K562 (cell line): ENCODE data around the gene NAP1L4. TPM values are rescaled to one million over a fixed set of nuclear protein-coding genes. Genes with fewer than 3 reads are reported as not detected.

Source experiments
- ATAC-seq: fragments of 200-7000 bp; cut with Tn5 transposase; 3 replicates; pipeline ENCODE4 v1.9.1; 2020; ENCODE audit warnings: moderate library complexity
- BruUV-seq: library from RNA; stranded (reverse); fragments of 400-500 nt; replicated peaks from 2 replicates; lab custom pipeline; 2021; lab: Mats Ljungman, UMichigan
- CTCF ChIA-PET: fragments of 300-600 bp; formaldehyde crosslinking; extraction: SDS; loops from one replicate; lab custom pipeline; 2021; ENCODE audit warnings: low intra/inter-chr PET ratio; lab: Yijun Ruan, JAX
- POLR2A ChIA-PET: fragments of 300-600, 350-650 bp; sonication (Branson Sonifier 250); formaldehyde crosslinking; extraction: SDS; loops from one replicate; lab custom pipeline; 2021; ENCODE audit warnings: antibody characterized with exemption, inconsistent platforms; lab: Yijun Ruan, JAX
- DNase-seq, 4 experiments: peaks; one replicate each; pipeline versions ENCODE4 v3.0.0 to v3.0.0-alpha.2; 2011 to 2018; ENCODE audit warnings: low spot score in 3 of 4, mixed read lengths in 3 of 4; ENCODE audit errors: extremely low read depth in 1 of 4
- FAIRE-seq: peaks from 2 replicates; lab custom pipeline; 2011; peaks lifted over from hg19 to GRCh38; lab: Jason Lieb, UNC
- H2AFZ ChIP-seq: 2 replicates; pipeline ENCODE4 v1.6.0; 2011; ENCODE audit warnings: low read depth, low read length, control low read depth, inconsistent platforms
- H3K27ac ChIP-seq: fragments of 200-600 bp; 3 replicates; pipeline ENCODE4 v1.8.0; 2011; ENCODE audit warnings: low read depth, mild to moderate bottlenecking, control low read depth, inconsistent platforms, low read length, moderate library complexity, mixed read lengths; ENCODE audit errors: extremely low read depth
- H3K27me3 ChIP-seq, 2 experiments: fragments of 300-600 bp in 1 of 2; 2 replicates in 1 of 2; 3 replicates in 1 of 2; pipeline versions ENCODE4 v1.6.0 to v1.8.0; 2011; ENCODE audit warnings: inconsistent platforms in 2 of 2, low read length in 2 of 2, mild to moderate bottlenecking in 1 of 2, mixed read lengths in 1 of 2, moderate library complexity in 1 of 2; ENCODE audit not compliant: control insufficient read depth in 2 of 2, insufficient read depth in 2 of 2
- H3K36me3 ChIP-seq: fragments of 300-600 bp; 3 replicates; pipeline ENCODE4 v1.8.0; 2011; ENCODE audit warnings: mild to moderate bottlenecking, low read length, inconsistent platforms; ENCODE audit not compliant: control insufficient read depth, insufficient read depth
- H3K4me1 ChIP-seq, 2 experiments: fragments of 200-600 bp in 1 of 2; replicated peaks in 1 of 2; 2 replicates in 1 of 2; 3 replicates in 1 of 2; pipeline versions ENCODE4 v1.5.1 to v1.8.0; 2011; ENCODE audit warnings: inconsistent platforms in 2 of 2, low read length in 2 of 2, mild to moderate bottlenecking in 1 of 2, mixed read lengths in 1 of 2, moderate library complexity in 1 of 2; ENCODE audit not compliant: control insufficient read depth in 2 of 2, insufficient read depth in 2 of 2
- H3K4me2 ChIP-seq: 2 replicates; pipeline ENCODE4 v1.6.1; 2011; ENCODE audit warnings: low read length, control low read depth, inconsistent platforms, mixed read lengths; ENCODE audit not compliant: insufficient read depth
- H3K4me3 ChIP-seq: fragments of 200-600 bp; sonication (generic), shearing (Covaris generic); 2 replicates; pipeline ENCODE4 v1.5.1; 2016; ENCODE audit warnings: control low read depth, inconsistent platforms
- H3K79me2 ChIP-seq: fragments of 200-600 bp; 3 replicates; pipeline ENCODE4 v1.8.0; 2011; ENCODE audit warnings: low read length, inconsistent platforms; ENCODE audit not compliant: control insufficient read depth, insufficient read depth
- H3K9ac ChIP-seq, 2 experiments: 2 replicates each; pipeline versions ENCODE4 v1.6.0 to v1.6.1; 2011; ENCODE audit warnings: low read depth in 2 of 2, low read length in 2 of 2, control low read depth in 1 of 2, inconsistent platforms in 1 of 2, mild to moderate bottlenecking in 1 of 2, mixed read lengths in 1 of 2; ENCODE audit not compliant: insufficient read depth in 1 of 2
- H3K9me1 ChIP-seq: one replicate; pipeline ENCODE4 v1.6.0; 2011; ENCODE audit warnings: inconsistent platforms, mild to moderate bottlenecking, low read length, moderate library complexity; ENCODE audit not compliant: control insufficient read depth, insufficient read depth
- H3K9me3 ChIP-seq: replicated peaks from 2 replicates; pipeline ENCODE4 v1.5.1; 2011; ENCODE audit warnings: low read depth, low read length, inconsistent platforms; ENCODE audit not compliant: control insufficient read depth, insufficient read depth
- H4K20me1 ChIP-seq: replicated peaks from 2 replicates; pipeline ENCODE4 v1.6.1; 2011; ENCODE audit warnings: low read length, inconsistent platforms, mixed read lengths; ENCODE audit not compliant: control insufficient read depth, insufficient read depth
- MBD2 ChIP-seq: sonication (generic); IDR thresholded peaks from 2 replicates; pipeline ENCODE4 v1.6.1; 2016; ENCODE audit warnings: low read depth, borderline replicate concordance
- POLR2G ChIP-seq: fragments of 200-400 bp; formaldehyde crosslinking; IDR thresholded peaks from 2 replicates; pipeline ENCODE4 v1.6.1; 2017; ENCODE audit warnings: low read depth, mild to moderate bottlenecking, antibody characterized with exemption, low read length, moderate library complexity
- RBFOX2 ChIP-seq: fragments of 200-400 bp; formaldehyde crosslinking; IDR thresholded peaks from 2 replicates; pipeline ENCODE4 v1.6.1; 2017; ENCODE audit warnings: low read depth, mild to moderate bottlenecking, low read length, moderate library complexity
- ZNF143 ChIP-seq: sonication (generic); formaldehyde crosslinking; IDR thresholded peaks from 2 replicates; pipeline ENCODE4 v1.9.0; 2022; ENCODE audit warnings: mild to moderate bottlenecking, missing genetic modification reagents
- WGBS: fragments of 100-300 bp; shearing (Covaris generic); methylation state at CpG from one replicate; pipeline ENCODE4 v1.1.6; 2016; ENCODE audit warnings: low coverage, mixed read lengths; ENCODE audit not compliant: insufficient coverage; ENCODE audit errors: missing lambda C conversion rate; 5-methylcytosine and 5-hydroxymethylcytosine counted together
- in situ Hi-C: fragments of 300-500 bp; cut with MboI; formaldehyde crosslinking; loops from 4 replicates; pipeline ENCODE4 v1.15.0; 2018; ENCODE audit warnings: inconsistent platforms, mixed read lengths
- intact Hi-C: fragments of 100-400 bp; cut with micrococcal nuclease; formaldehyde crosslinking; loops from 2 replicates; pipeline ENCODE4 v1.14.2; 2022
- polyA plus RNA-seq, 8 experiments: library from polyadenylated mRNA; depleted of rRNA in 4 of 8; stranded (reverse) in 5 of 8; unstranded in 3 of 8; fragments of >200 nt; fragmentation: Nextera tagmentation in 2 of 8; fragmentation: Illumina TruSeq in 1 of 8; extraction: Ambion mirVana in 2 of 8; extraction: Trizol in 1 of 8; gene quantifications; 2 replicates each; pipeline versions ENCODE4 v1.2.1 to v1.2.3, GENCODE V29; 2011 to 2014; ENCODE audit warnings: inconsistent platforms in 1 of 8, missing spikeins in 1 of 8
- total RNA-seq, 7 experiments: library from RNA; depleted of rRNA in 6 of 7; stranded (reverse); fragments of >200 nt in 6 of 7; fragmentation: Illumina TruSeq in 2 of 7; extraction: Trizol in 2 of 7; gene quantifications; 2 replicates each; pipeline versions ENCODE4 v1.2.1 to v1.2.3, GENCODE V29; 2011 to 2021; ENCODE audit warnings: low replicate concordance in 1 of 7

The NAP1L4 gene
- total and polyA plus RNA-seq, 9 of the 15 experiments (the other 6 are each of a cell fraction or from before 2014, with no cell fraction given) = 34.1 to 237 (median 179) TPM

GRCh38 chr11:2916892-2917645 is 75.1 kb downstream of the NAP1L4 start:
- no peak for TF ChIP-seq MBD2
- TF ChIP-seq POLR2G = peak; percentile 22; the same call in 1 of the 2 replicates
- no peak for TF ChIP-seq ZNF143 (CRISPR knock-in tag)
- TF ChIP-seq RBFOX2 = 0 out of 2 replicates have a peak, but pooled peaks have one; percentile 6
- H3K9ac ChIP-seq = peak overlapping the region in 1 of 2 experiments; percentile 26; a peak in 2 of 4 replicates
- FAIRE-seq (no peak), DNase-seq (no peak), ATAC-seq (no peak)
- peaks cover 13 to 79% of the 10 kb centered on the region in 2 experiments; a peak in 4 of 5 replicates for H3K4me1 ChIP-seq
- no peak overlapping the region for H2AFZ ChIP-seq
- no peaks in the 10 kb centered on the region for H3K79me2 ChIP-seq
- H3K9me1 ChIP-seq = no peaks in the 10 kb centered on the region
- in situ Hi-C loops = no loop called here
- no peaks in the 10 kb centered on the region for H3K27me3 ChIP-seq
- 31% methylated on average over 13 of the region's 16 CpGs for WGBS
- intact Hi-C loops = no loop called here
- ChIA-PET CTCF (no interaction called here), POLR2A (interaction anchor here (0.6 to 1.8 kb wide), 5 partner anchors 10 to 1690 kb away, joined by 3 to 9 read pairs (median 8); partner anchors contain the start of gene PHLDA2)
- BruUV-seq = no TSS peak
- no peaks in the 10 kb centered on the region for H3K9me3 ChIP-seq
- no peaks in the 10 kb centered on the region for H4K20me1 ChIP-seq
- no peak overlapping the region for H3K27ac ChIP-seq
- H3K4me3 ChIP-seq = no peak overlapping the region
- no peak overlapping the region for H3K4me2 ChIP-seq
- no peaks in the 10 kb centered on the region for H3K36me3 ChIP-seq
